OCI-LY1 (cell line): Measurements from ENCODE around the gene VPS45.

Experiments used
- EZH2 ChIP-seq: fragments of 200-600 bp; sonication (generic), shearing (Covaris generic); IDR thresholded peaks from 2 replicates; pipeline ENCODE4 v1.8.0; 2017; ENCODE audit warnings: borderline replicate concordance, mixed run types, mild to moderate bottlenecking, antibody characterized with exemption, low read length, moderate library complexity, mixed read lengths
- TF ChIP-seq, protein P1 (sequence below): fragments of 200-600 bp; sonication (generic), shearing (Covaris generic); IDR thresholded peaks from 2 replicates; pipeline ENCODE4 v1.5.1; 2017; ENCODE audit warnings: mild to moderate bottlenecking, antibody characterized with exemption, low read length, moderate library complexity, mixed read lengths

DNA sequence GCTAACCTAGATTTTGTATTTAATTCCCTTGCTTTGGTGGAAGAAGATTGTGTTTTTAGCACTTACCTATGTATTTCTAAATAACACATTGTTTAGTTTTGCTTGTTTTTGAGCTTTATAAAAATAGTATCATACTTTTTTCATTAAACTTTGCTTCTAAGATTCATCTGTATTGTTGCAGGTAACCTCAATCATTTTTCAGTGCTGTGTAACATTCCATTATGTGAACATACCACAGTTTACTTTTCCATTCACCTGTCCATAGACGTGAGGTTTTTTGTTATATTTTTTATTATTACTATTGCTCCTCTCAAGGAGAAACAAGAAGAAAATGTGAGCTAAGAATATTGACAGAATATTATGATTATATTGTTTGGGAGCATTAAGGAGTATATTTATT is 67.0 kb downstream of the VPS45 start:
- TF ChIP-seq, protein P1, sequence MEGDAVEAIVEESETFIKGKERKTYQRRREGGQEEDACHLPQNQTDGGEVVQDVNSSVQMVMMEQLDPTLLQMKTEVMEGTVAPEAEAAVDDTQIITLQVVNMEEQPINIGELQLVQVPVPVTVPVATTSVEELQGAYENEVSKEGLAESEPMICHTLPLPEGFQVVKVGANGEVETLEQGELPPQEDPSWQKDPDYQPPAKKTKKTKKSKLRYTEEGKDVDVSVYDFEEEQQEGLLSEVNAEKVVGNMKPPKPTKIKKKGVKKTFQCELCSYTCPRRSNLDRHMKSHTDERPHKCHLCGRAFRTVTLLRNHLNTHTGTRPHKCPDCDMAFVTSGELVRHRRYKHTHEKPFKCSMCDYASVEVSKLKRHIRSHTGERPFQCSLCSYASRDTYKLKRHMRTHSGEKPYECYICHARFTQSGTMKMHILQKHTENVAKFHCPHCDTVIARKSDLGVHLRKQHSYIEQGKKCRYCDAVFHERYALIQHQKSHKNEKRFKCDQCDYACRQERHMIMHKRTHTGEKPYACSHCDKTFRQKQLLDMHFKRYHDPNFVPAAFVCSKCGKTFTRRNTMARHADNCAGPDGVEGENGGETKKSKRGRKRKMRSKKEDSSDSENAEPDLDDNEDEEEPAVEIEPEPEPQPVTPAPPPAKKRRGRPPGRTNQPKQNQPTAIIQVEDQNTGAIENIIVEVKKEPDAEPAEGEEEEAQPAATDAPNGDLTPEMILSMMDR, result no peak
- no peak for TF ChIP-seq EZH2
